OCI-LY7 (cell line): ENCODE data around the gene SLC5A10.

Experiments
- EZH2phosphoT487 ChIP-seq: fragments of 200-600 bp; sonication (generic); IDR thresholded peaks from 2 replicates; pipeline ENCODE4 v1.6.1; 2018; ENCODE audit warnings: low read depth, borderline replicate concordance, mild to moderate bottlenecking, mixed run types, antibody characterized with exemption, low read length, moderate library complexity, mixed read lengths
- TF ChIP-seq, protein P1 (sequence below): fragments of 200-600 bp; sonication (generic); conservative IDR thresholded peaks from 2 replicates; pipeline ENCODE4 v1.5.1; 2014; ENCODE audit warnings: mild to moderate bottlenecking, antibody characterized with exemption, low read length, moderate library complexity, mixed read lengths

DNA sequence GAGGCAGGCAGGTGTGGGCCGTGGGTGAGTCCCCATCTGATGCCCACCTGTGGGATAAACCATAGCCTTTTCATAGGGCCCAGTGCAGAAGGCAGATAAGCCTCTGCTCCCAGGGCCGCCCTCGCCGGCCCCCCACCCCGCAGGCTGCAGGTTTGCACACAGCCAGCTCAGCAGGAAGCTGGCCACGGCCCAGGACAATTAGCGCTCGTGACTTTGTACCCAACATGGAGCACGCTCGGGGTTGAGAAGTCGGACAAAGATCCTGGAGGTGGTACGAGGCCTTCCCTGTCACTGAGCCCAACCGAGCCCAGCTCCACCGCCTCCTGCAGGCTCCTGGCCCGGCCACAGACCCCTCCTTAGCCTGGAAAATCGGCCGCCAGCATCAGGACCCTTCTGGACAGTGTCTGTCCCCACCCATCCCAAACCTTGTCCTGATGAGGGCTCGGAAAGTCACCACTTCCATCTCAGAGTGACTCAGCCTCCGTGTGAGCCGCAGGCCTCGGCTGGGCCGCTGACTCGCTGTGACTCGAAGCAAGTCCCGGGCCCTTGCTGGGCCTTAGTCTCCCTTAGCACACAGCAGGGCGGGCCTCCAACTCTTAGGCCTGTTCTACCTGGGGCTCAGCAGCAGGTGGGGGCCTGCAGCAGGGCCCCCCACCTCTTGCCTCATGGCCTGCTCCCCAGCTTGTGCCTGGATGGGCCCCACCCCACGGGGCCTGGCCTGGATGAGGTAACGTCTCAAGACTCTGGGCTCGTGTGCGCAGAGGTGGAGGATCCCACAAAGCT is 29.9 kb downstream of the SLC5A10 start:
- TF ChIP-seq, protein P1, sequence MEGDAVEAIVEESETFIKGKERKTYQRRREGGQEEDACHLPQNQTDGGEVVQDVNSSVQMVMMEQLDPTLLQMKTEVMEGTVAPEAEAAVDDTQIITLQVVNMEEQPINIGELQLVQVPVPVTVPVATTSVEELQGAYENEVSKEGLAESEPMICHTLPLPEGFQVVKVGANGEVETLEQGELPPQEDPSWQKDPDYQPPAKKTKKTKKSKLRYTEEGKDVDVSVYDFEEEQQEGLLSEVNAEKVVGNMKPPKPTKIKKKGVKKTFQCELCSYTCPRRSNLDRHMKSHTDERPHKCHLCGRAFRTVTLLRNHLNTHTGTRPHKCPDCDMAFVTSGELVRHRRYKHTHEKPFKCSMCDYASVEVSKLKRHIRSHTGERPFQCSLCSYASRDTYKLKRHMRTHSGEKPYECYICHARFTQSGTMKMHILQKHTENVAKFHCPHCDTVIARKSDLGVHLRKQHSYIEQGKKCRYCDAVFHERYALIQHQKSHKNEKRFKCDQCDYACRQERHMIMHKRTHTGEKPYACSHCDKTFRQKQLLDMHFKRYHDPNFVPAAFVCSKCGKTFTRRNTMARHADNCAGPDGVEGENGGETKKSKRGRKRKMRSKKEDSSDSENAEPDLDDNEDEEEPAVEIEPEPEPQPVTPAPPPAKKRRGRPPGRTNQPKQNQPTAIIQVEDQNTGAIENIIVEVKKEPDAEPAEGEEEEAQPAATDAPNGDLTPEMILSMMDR = no peak
- no peak for TF ChIP-seq EZH2phosphoT487
